CD14-positive monocyte (primary cell): ENCODE measurements around the gene SLC6A12. TPM values are rescaled to one million over a fixed set of nuclear protein-coding genes. Genes with fewer than 3 reads are reported as not detected.
A peak's percentile ranks its signal among the peaks of the same experiment; 100 is the strongest.

Source experiments
- DNase-seq, 3 donors: peaks; one replicate each; pipeline ENCODE4 v3.0.0-alpha.2; 2011 to 2022
- H2AFZ ChIP-seq: 2 replicates; pipeline ENCODE4 v1.6.0; 2012; ENCODE audit warnings: mild to moderate bottlenecking, low read depth, low read length, inconsistent platforms; ENCODE audit not compliant: insufficient read depth, poor library complexity, severe bottlenecking
- H3K27ac ChIP-seq, 2 donors: 1 replicate in 1 of 2; 2 replicates in 1 of 2; pipeline ENCODE4 v1.5.1; 2012 to 2013; ENCODE audit warnings: low read length in 2 of 2, control low read depth in 1 of 2, inconsistent platforms in 1 of 2, low read depth in 1 of 2, mild to moderate bottlenecking in 1 of 2
- H3K27me3 ChIP-seq, 2 donors: one replicate each; pipeline versions ENCODE4 v1.6.0 to v1.6.1; 2011 to 2013; ENCODE audit warnings: low read length in 2 of 2; ENCODE audit not compliant: control insufficient read depth in 2 of 2, insufficient read depth in 2 of 2
- H3K36me3 ChIP-seq, 2 donors: replicated peaks in 1 of 2; 1 replicate in 1 of 2; 2 replicates in 1 of 2; pipeline versions ENCODE4 v1.5.1 to v1.6.1; 2012 to 2013; ENCODE audit warnings: low read length in 2 of 2, control low read depth in 1 of 2, inconsistent platforms in 1 of 2, mild to moderate bottlenecking in 1 of 2; ENCODE audit not compliant: insufficient read depth in 2 of 2, control insufficient read depth in 1 of 2
- H3K4me1 ChIP-seq, 2 donors: 1 replicate in 1 of 2; 2 replicates in 1 of 2; pipeline versions ENCODE4 v1.5.1 to v1.6.1; 2012 to 2013; ENCODE audit warnings: low read length in 2 of 2, control low read depth in 1 of 2, inconsistent platforms in 1 of 2, mild to moderate bottlenecking in 1 of 2, moderate library complexity in 1 of 2; ENCODE audit not compliant: insufficient read depth in 2 of 2, control insufficient read depth in 1 of 2
- H3K4me2 ChIP-seq: replicated peaks from 2 replicates; pipeline ENCODE3; 2012; ENCODE audit warnings: low read length, moderate library complexity, mild to moderate bottlenecking; ENCODE audit not compliant: poor library complexity, severe bottlenecking; ENCODE audit errors: extremely low read depth
- H3K4me3 ChIP-seq, 3 experiments: fragments of 200-600 bp in 1 of 3; sonication (generic) in 1 of 3; replicated peaks in 1 of 3; 1 replicate in 2 of 3; 2 replicates in 1 of 3; pipeline ENCODE4 v1.5.1; 2011 to 2013; ENCODE audit warnings: low read length in 3 of 3, mild to moderate bottlenecking in 3 of 3, control low read depth in 2 of 3, low read depth in 2 of 3, inconsistent platforms in 1 of 3, moderate library complexity in 1 of 3
- H3K79me2 ChIP-seq: 2 replicates; pipeline ENCODE4 v1.6.0; 2012; ENCODE audit warnings: mild to moderate bottlenecking, control low read depth, inconsistent platforms, low read length, moderate library complexity; ENCODE audit not compliant: insufficient read depth
- H3K9ac ChIP-seq: 2 replicates; pipeline ENCODE4 v1.6.0; 2017; ENCODE audit warnings: low read length, mild to moderate bottlenecking; ENCODE audit not compliant: insufficient read depth, poor library complexity, severe bottlenecking
- H3K9me3 ChIP-seq, 2 donors: replicated peaks in 1 of 2; 1 replicate in 1 of 2; 2 replicates in 1 of 2; pipeline versions ENCODE4 v1.5.1 to v1.6.1; 2012 to 2013; ENCODE audit warnings: low read length in 2 of 2, control low read depth in 1 of 2; ENCODE audit not compliant: control insufficient read depth in 1 of 2, insufficient read depth in 1 of 2
- H4K20me1 ChIP-seq: 2 replicates; pipeline ENCODE4 v1.6.0; 2012; ENCODE audit warnings: mild to moderate bottlenecking, low read length, control low read depth, moderate library complexity; ENCODE audit not compliant: insufficient read depth
- H3K27ac Mint-ChIP-seq, 7 donors: one replicate each; pipeline ENCODE4 v1.8.0; 2020; ENCODE audit warnings: mild to moderate bottlenecking in 7 of 7, mixed read lengths in 7 of 7, moderate library complexity in 6 of 7, inconsistent platforms in 2 of 7
- H3K27me3 Mint-ChIP-seq, 3 donors: one replicate each; pipeline ENCODE4 v1.8.0; 2021 to 2022; ENCODE audit warnings: low read depth in 3 of 3, mild to moderate bottlenecking in 3 of 3, mixed read lengths in 3 of 3, moderate library complexity in 3 of 3, inconsistent platforms in 1 of 3
- H3K36me3 Mint-ChIP-seq, 2 donors: one replicate each; pipeline ENCODE4 v1.8.0; 2020; ENCODE audit warnings: mixed read lengths in 2 of 2, inconsistent platforms in 1 of 2, mild to moderate bottlenecking in 1 of 2
- H3K4me1 Mint-ChIP-seq: one replicate; pipeline ENCODE4 v1.8.0; 2020; ENCODE audit warnings: mild to moderate bottlenecking, mixed read lengths
- H3K4me3 Mint-ChIP-seq, 2 donors: one replicate each; pipeline ENCODE4 v1.8.0; 2020; ENCODE audit warnings: mild to moderate bottlenecking in 2 of 2, mixed read lengths in 2 of 2, moderate library complexity in 1 of 2
- H3K9me3 Mint-ChIP-seq, 7 donors: one replicate each; pipeline ENCODE4 v1.8.0; 2020 to 2022; ENCODE audit warnings: mixed read lengths in 7 of 7, mild to moderate bottlenecking in 6 of 7, moderate library complexity in 6 of 7, inconsistent platforms in 2 of 7
- CTCF ChIP-seq: fragments of 200-600 bp; IDR thresholded peaks from one replicate; pipeline ENCODE4 v1.8.0; 2022; ENCODE audit warnings: antibody characterized with exemption, mild to moderate bottlenecking
- WGBS: methylation state at CpG from one replicate; pipeline ENCODE4 v1.1.5; 2013; ENCODE audit warnings: missing lambda C conversion rate; ENCODE audit not compliant: insufficient coverage; 5-methylcytosine and 5-hydroxymethylcytosine counted together
- intact Hi-C, 2 donors: fragments of 100-400 bp; cut with micrococcal nuclease; formaldehyde crosslinking; loops; one replicate each; pipeline versions ENCODE4 v1.15.0 to v1.15.1; 2023
- polyA plus RNA-seq, 3 donors: library from polyadenylated mRNA; depleted of rRNA in 1 of 3; unstranded in 2 of 3; stranded (reverse) in 1 of 3; fragments of 300-500 nt in 2 of 3; fragments of >200 nt in 1 of 3; fragmentation: Illumina TruSeq in 2 of 3; gene quantifications; 1 replicate in 2 of 3; 2 replicates in 1 of 3; pipeline ENCODE4 v1.2.3, GENCODE V29; 2012 to 2021

Gene SLC6A12
- polyA plus RNA-seq, 3 donors, result 5.7 to 8.3 (median 8.0) TPM

GRCh38 chr12:169528-170370 is 44.2 kb downstream of the SLC6A12 start:
- WGBS, result 95% methylated on average over 17 of the region's 17 CpGs
- Histone ChIP-seq H3K36me3 (no peaks in the 10 kb centered on the region), H3K27me3 (no peaks in the 10 kb centered on the region), H3K4me2 (no peak overlapping the region), H3K9me3 (no peaks in the 10 kb centered on the region), H4K20me1 (no peaks in the 10 kb centered on the region), H3K4me1 (peaks cover 24 to 25% of the 10 kb centered on the region in 2 donors), H3K4me3 (no peak overlapping the region), H3K27ac (no peak overlapping the region), H3K79me2 (no peaks in the 10 kb centered on the region), H3K9ac (no peak overlapping the region), H2AFZ (no peak overlapping the region)
- no peaks in the 10 kb centered on the region for H3K36me3 Mint-ChIP-seq
- intact Hi-C loops, result no loop called here
- peaks cover 8 to 26% (median 13%) of the 10 kb centered on the region in 3 donors for H3K27me3 Mint-ChIP-seq
- peak; percentile 27 for TF ChIP-seq CTCF
- H3K4me3 Mint-ChIP-seq, result peak overlapping the region in 1 of 2 donors; percentile 49
- H3K9me3 Mint-ChIP-seq, result no peaks in the 10 kb centered on the region
- H3K4me1 Mint-ChIP-seq, result peaks cover 43% of the 10 kb centered on the region
- no peak for DNase-seq
- H3K27ac Mint-ChIP-seq, result no peak overlapping the region

- H3K27me3 Mint-ChIP-seq, result peaks cover 5 to 26% (median 12%) of the 10 kb centered on the region in 3 donors
- TF ChIP-seq CTCF, result no peak
- peaks cover 24 to 25% of the 10 kb centered on the region in 2 donors for H3K4me1 ChIP-seq
- H3K4me3 Mint-ChIP-seq, result peak overlapping the region in 1 of 2 donors; percentile 49
- peaks cover 43% of the 10 kb centered on the region for H3K4me1 Mint-ChIP-seq
- H3K27ac ChIP-seq, result no peak overlapping the region
- H3K9me3 ChIP-seq, result no peaks in the 10 kb centered on the region
- H3K27ac Mint-ChIP-seq, result peak overlapping the region in 1 of 7 donors; percentile 53
- no peaks in the 10 kb centered on the region for H4K20me1 ChIP-seq
- H3K27me3 ChIP-seq, result no peaks in the 10 kb centered on the region
- H3K9ac ChIP-seq, result no peak overlapping the region
- H3K36me3 Mint-ChIP-seq, result no peaks in the 10 kb centered on the region
- peak overlapping the region; percentile 11 for H2AFZ ChIP-seq
- no peak for DNase-seq
- no peak overlapping the region for H3K4me2 ChIP-seq
- H3K9me3 Mint-ChIP-seq, result no peaks in the 10 kb centered on the region
- H3K79me2 ChIP-seq, result no peaks in the 10 kb centered on the region
- no peak overlapping the region for H3K4me3 ChIP-seq
- no peaks in the 10 kb centered on the region for H3K36me3 ChIP-seq
- intact Hi-C loops, result no loop called here
- WGBS, result 30% methylated on average over 13 of the region's 22 CpGs
Measured at GRCh38 chr12:168763-169525, 45.0 kb downstream of the SLC6A12 start.
